NB4 (cell line): ENCODE data around the gene TTN.
A peak's percentile ranks its signal among the peaks of the same experiment; 100 is the strongest.
"Not testable (repeated sequence)": the region's sequence is repeated elsewhere in the genome, so short reads cannot be mapped to it uniquely, and the experiment has no call there.

ENCODE experiments used
- DNase-seq: peaks from one replicate; pipeline ENCODE4 v3.0.0; 2010; ENCODE audit warnings: low read depth
- H3K4me3 ChIP-seq: one replicate; pipeline ENCODE4 v1.5.1; 2011; ENCODE audit warnings: mild to moderate bottlenecking, low read depth, low read length, moderate library complexity
- MYC ChIP-seq: IDR thresholded peaks from 2 replicates; pipeline ENCODE4 v1.6.1; 2011; ENCODE audit warnings: low read depth, low read length
- POLR2A ChIP-seq: IDR thresholded peaks from 2 replicates; pipeline ENCODE4 v1.6.1; 2011; ENCODE audit warnings: mild to moderate bottlenecking; ENCODE audit not compliant: insufficient read length; ENCODE audit errors: extremely low read depth
- TF ChIP-seq, protein P1 (sequence below): IDR thresholded peaks from 2 replicates; pipeline ENCODE4 v1.6.1; 2011; ENCODE audit warnings: low read depth, low read length
- TF ChIP-seq, protein P2 (sequence below): IDR thresholded peaks from one replicate; pipeline ENCODE4 v1.5.1; 2012; ENCODE audit warnings: low read depth, low read length

TTN gene

DNA sequence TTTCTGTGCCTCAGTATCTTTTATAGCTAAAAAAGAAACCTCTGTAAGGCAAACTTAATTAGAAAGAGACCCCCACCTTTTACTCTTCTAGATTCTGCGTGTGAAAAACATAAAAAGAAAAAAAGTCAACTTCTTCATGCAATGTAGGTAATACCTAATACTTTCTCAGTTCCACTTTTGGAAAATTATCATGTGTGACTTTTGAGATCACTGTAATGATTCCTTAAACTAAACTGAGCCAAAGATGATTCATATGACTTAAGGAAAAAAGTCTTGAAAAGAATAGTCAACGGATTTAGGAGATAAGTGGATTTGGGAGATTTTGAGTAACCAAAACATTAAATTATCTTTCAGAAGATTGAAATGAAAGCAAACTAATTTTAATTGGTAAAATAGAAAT, 278.0 kb downstream of the TTN start:
- TF ChIP-seq POLR2A, result no peak
- TF ChIP-seq MYC, result no peak
- TF ChIP-seq, protein P1, sequence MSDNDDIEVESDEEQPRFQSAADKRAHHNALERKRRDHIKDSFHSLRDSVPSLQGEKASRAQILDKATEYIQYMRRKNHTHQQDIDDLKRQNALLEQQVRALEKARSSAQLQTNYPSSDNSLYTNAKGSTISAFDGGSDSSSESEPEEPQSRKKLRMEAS, result no peak
- TF ChIP-seq, protein P2, sequence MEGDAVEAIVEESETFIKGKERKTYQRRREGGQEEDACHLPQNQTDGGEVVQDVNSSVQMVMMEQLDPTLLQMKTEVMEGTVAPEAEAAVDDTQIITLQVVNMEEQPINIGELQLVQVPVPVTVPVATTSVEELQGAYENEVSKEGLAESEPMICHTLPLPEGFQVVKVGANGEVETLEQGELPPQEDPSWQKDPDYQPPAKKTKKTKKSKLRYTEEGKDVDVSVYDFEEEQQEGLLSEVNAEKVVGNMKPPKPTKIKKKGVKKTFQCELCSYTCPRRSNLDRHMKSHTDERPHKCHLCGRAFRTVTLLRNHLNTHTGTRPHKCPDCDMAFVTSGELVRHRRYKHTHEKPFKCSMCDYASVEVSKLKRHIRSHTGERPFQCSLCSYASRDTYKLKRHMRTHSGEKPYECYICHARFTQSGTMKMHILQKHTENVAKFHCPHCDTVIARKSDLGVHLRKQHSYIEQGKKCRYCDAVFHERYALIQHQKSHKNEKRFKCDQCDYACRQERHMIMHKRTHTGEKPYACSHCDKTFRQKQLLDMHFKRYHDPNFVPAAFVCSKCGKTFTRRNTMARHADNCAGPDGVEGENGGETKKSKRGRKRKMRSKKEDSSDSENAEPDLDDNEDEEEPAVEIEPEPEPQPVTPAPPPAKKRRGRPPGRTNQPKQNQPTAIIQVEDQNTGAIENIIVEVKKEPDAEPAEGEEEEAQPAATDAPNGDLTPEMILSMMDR, result no peak
- no peak for DNase-seq
- H3K4me3 ChIP-seq, result peak overlapping the region; percentile 52

DNA sequence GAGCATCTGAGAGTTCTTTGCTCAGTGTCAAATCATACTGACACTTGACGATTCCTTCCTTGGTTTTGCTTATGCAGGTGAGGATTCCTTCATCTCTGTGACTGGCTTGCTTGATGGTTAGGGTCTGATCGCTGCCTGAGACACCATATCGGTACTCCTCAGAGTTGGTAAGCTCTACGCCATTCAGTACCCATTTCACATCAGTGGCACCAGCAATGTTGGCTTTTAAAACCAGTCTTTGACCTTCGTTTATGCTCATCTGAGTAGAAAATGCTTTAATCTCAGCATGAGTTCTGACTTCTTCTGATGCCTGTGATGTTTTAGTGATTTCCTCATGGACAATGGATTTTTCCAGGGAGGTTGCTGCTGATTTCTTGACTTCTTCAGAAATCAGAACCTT, 278.6 kb downstream of the TTN start:
- H3K4me3 ChIP-seq, result no peak overlapping the region
- no peak for TF ChIP-seq POLR2A
- TF ChIP-seq, protein P2, result no peak
- TF ChIP-seq MYC, result no peak
- TF ChIP-seq, protein P1, result no peak

DNA sequence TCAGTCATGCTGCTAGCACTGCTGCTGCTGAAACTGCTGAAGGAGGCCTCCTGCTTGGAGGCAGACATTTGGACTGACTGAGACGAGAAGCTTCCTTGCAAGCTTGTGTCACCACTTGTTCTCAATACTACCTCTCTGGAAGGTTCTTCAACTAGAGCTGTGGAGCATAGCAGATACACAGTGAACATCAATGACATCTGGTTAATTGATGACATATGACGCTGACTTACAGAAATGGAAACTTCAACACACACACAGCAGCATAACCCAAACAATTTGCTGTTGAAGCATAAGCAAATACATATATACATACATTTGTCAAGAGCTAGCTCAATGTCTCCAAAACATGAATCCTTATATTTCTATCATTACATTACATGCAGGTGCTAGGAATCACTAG, 279.6 kb downstream of the TTN start:
- H3K4me3 ChIP-seq, result no peak overlapping the region
- DNase-seq, result peak; percentile 15
- no peak for TF ChIP-seq MYC

More for the DNA sequence above, 278.6 kb downstream of the TTN start:
- no peak for DNase-seq

DNA sequence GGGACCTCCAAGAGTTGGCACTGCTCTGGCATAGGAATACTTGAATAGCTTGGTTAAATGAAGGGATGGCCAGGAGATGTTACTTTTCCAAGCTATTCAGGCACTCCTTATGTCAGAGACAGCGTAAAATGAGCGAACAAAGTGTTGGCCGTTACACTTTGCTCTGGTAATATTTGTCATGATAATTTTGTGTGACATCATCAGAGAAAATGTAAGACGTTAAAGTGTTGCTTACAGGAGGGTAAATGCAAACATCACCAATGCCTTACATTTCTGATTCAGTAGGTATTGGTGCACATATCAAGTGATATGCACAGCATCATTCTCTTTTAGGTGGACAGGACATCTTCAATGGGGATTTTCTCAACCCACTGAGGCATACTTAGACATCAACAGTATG, 281.0 kb downstream of the TTN start:
- TF ChIP-seq, protein P2, result no peak
- TF ChIP-seq, protein P1, result no peak
- no peak for TF ChIP-seq POLR2A
- no peak for TF ChIP-seq MYC
- H3K4me3 ChIP-seq, result peak overlapping the region; percentile 10

DNA sequence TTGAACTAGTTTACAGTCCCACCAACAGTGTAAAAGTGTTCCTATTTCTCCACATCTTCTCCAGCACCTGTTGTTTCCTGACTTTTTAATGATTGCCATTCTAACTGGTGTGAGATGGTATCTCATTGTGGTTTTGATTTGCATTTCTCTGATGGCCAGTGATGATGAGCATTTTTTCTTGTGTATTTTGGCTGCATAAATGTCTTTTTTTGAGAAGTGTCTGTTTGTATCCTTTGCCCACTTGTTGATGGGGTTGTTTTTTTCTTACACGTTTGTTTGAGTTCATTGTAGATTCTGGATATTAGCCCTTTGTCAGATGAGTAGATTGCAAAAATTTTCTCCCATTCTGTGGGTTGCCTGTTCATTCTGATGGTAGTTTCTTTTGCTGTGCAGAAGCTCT, 281.8 kb downstream of the TTN start:
- DNase-seq, result not testable (repeated sequence)
- peak overlapping the region; percentile 17 for H3K4me3 ChIP-seq

More for the DNA sequence above, 281.0 kb downstream of the TTN start:
- no peak for DNase-seq

DNA sequence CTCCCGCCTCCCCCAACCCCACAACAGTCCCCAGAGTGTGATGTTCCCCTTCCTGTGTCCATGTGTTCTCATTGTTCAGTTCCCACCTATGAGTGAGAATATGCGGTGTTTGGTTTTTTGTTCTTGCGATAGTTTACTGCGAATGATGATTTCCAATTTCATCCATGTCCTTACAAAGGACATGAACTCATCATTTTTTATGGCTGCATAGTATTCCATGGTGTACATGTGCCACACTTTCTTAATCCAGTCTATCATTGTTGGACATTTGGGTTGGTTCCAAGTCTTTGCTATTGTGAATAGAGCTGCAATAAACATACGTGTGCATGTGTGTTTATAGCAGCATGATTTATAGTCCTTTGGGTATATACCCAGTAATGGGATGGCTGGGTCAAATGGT, 282.2 kb downstream of the TTN start:
- not testable (repeated sequence) for DNase-seq, H3K4me3 ChIP-seq

DNA sequence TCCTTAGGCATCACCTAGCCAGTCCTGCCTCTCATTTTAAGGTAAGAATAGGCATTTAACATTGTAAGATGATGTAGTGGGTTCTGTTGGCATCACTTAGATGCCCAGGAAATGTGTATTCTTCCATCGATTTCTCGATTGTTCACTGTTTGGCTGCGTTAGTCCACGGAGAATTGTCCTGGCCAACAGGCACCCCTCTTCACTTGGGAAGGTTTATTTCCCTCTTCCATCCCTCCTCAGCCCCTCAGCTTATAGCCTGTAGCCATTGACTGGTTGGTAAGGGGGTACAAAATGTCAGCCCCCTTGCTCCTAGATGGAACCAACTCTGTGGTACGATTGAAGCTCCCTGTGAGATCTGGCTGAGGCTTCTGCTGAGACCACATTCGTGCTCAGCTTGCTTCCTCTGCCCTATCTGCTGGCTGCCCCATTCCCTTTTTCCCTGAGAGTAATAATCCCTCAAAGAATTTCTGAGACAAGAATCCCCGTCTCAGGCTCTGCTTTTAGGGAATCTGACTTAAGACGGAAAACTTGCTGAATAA, 283.6 kb downstream of the TTN start:
- peak overlapping the region; percentile 93 for H3K4me3 ChIP-seq
- DNase-seq, result peak; percentile 32
- TF ChIP-seq, protein P1, result no peak
- TF ChIP-seq, protein P2, result no peak
- TF ChIP-seq MYC, result no peak
- TF ChIP-seq POLR2A, result no peak
